DND-41 (cell line): ENCODE measurements around the gene TRPM1.

ENCODE experiments used
- CTCF ChIP-seq: IDR thresholded peaks from 2 replicates; pipeline ENCODE4 v1.5.1; 2012; ENCODE audit warnings: borderline replicate concordance, low read length, moderate library complexity, mild to moderate bottlenecking; ENCODE audit not compliant: poor library complexity, severe bottlenecking; ENCODE audit errors: extremely low read depth
- EZH2 ChIP-seq: IDR thresholded peaks from 3 replicates; pipeline ENCODE4 v1.6.1; 2012; ENCODE audit warnings: borderline replicate concordance, low read depth, mild to moderate bottlenecking, moderate library complexity, low read length, inconsistent platforms; ENCODE audit not compliant: severe bottlenecking

- TF ChIP-seq EZH2 (no peak), CTCF (no peak)
Measured at GRCh38 chr15:31031471-31032067, 70.0 kb downstream of the TRPM1 start.
